Measurements from ENCODE around the gene KNDC1. TPM values are rescaled to one million over a fixed set of nuclear protein-coding genes. Genes with fewer than 3 reads are reported as not detected.

KNDC1 gene
- total RNA-seq, 2 donors from 2014 or later = 6.5 to 9.6 TPM

- Histone ChIP-seq H3K36me3 (ENCODE audit: control insufficient read depth, insufficient read depth, low read length) (no peaks in the 10 kb centered on the region), H3K27me3 (ENCODE audit: control insufficient read depth, insufficient read depth, low read length, poor library complexity, severe bottlenecking) (no peaks in the 10 kb centered on the region), H3K9ac (ENCODE audit: extremely low read depth, low read length, poor library complexity, severe bottlenecking) (no peak overlapping the region), H3K27ac (ENCODE audit: low read depth, low read length) (peak overlapping the region; percentile 60), H3K4me1 (ENCODE audit: control insufficient read depth, insufficient read depth, low read length) (no peaks in the 10 kb centered on the region), H3K9me3 (ENCODE audit: control insufficient read depth, low read length) (no peaks in the 10 kb centered on the region), H3K4me3 (ENCODE audit: low read length) (no peak overlapping the region)
- Mint-ChIP-seq H3K4me1 (no peaks in the 10 kb centered on the region), H3K4me3 (no peak overlapping the region), H3K9me3 (no peaks in the 10 kb centered on the region), H3K27me3 (ENCODE audit: insufficient read depth) (no peaks in the 10 kb centered on the region), H3K27ac (no peak overlapping the region), H3K36me3 (ENCODE audit: low read depth) (peaks cover 9% of the 10 kb centered on the region)
- 87% methylated on average over 22 to 25 of the region's 27 CpGs for WGBS, 2 experiments (ENCODE audit: insufficient coverage in 1 of 2, insufficient read length in 1 of 2)
- no peak for TF ChIP-seq CTCF (conservative IDR thresholded peaks at IDR 0.05)
- DNase-seq = no peak
These were observed 25.9 kb downstream of the KNDC1 start for GRCh38 chr10:133185916-133186315.

- H3K9me3 Mint-ChIP-seq = peaks cover under 1% of the 10 kb centered on the region
- Histone ChIP-seq H3K27me3 (ENCODE audit: control insufficient read depth, insufficient read depth, low read length, poor library complexity, severe bottlenecking) (no peaks in the 10 kb centered on the region), H3K4me3 (ENCODE audit: low read length) (no peak overlapping the region), H3K27ac (ENCODE audit: low read depth, low read length) (peak overlapping the region; percentile 60), H3K4me1 (ENCODE audit: control insufficient read depth, insufficient read depth, low read length) (no peaks in the 10 kb centered on the region), H3K9ac (ENCODE audit: extremely low read depth, low read length, poor library complexity, severe bottlenecking) (no peak overlapping the region), H3K9me3 (ENCODE audit: control insufficient read depth, low read length) (no peaks in the 10 kb centered on the region), H3K36me3 (ENCODE audit: control insufficient read depth, insufficient read depth, low read length) (no peaks in the 10 kb centered on the region)
- no peak overlapping the region for H3K27ac Mint-ChIP-seq
- TF ChIP-seq CTCF (conservative IDR thresholded peaks at IDR 0.05) = no peak
- H3K4me3 Mint-ChIP-seq = no peak overlapping the region
- H3K36me3 Mint-ChIP-seq (ENCODE audit: low read depth) = peaks cover 9% of the 10 kb centered on the region
- DNase-seq = no peak
- H3K27me3 Mint-ChIP-seq (ENCODE audit: insufficient read depth) = no peaks in the 10 kb centered on the region
- H3K4me1 Mint-ChIP-seq = no peaks in the 10 kb centered on the region
- WGBS, 2 experiments (ENCODE audit: insufficient coverage in 1 of 2, insufficient read length in 1 of 2) = 92 to 93% methylated on average over 25 to 31 of the region's 34 CpGs
These were observed 26.5 kb downstream of the KNDC1 start for GRCh38 chr10:133186416-133187090.

DNA sequence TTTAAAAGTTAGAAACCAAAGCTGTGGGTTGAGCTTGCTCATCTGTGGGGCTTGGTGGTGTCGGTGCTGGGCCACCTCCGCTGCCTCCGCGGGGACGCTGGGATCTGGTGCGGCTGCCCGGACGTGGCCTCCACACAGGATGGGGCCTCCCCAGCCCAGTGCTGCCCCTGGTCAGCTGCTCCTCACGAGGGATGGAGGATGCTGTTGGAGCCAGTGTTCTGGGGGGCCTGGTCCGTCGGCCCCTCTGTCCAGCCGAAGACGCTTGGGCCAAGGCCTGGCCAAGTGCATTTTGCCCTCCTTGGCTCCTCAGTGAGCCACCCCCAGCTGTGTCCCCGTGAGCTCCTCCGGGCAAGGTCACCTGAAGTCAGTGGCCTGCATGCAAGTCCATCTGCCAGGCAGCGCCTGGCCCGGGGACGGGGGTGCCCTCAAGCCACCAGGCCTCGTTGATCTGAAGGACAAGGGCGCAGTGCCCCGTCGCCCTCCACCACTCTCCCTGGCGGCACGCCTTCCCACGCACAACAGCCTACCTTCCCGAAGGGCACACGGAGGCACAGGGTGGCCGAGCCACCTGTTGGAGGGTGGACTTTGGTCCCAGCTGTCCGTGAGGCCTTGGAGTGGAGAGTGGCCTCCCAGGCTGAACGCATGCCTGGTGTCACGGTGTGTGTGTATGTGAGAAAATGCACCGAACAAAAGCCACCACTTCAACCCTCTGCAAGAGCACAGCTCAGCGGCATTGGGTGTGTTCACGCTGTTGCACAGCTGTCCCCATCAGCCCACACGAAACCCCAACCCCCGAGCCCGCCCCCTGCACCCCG lies 27.3 kb downstream of the KNDC1 start:
- H3K9me3 ChIP-seq (ENCODE audit: control insufficient read depth, low read length) = no peaks in the 10 kb centered on the region
- H3K4me3 ChIP-seq (ENCODE audit: low read length) = no peak overlapping the region
- no peak for TF ChIP-seq CTCF (conservative IDR thresholded peaks at IDR 0.05)
- H3K4me1 ChIP-seq (ENCODE audit: control insufficient read depth, insufficient read depth, low read length) = no peaks in the 10 kb centered on the region
- 89 to 93% methylated on average over 23 to 33 of the region's 38 CpGs for WGBS, 2 experiments (ENCODE audit: insufficient coverage in 1 of 2, insufficient read length in 1 of 2)
- no peak overlapping the region for H3K9ac ChIP-seq (ENCODE audit: extremely low read depth, low read length, poor library complexity, severe bottlenecking)
- no peak for DNase-seq
- H3K27ac Mint-ChIP-seq = no peak overlapping the region
- no peak overlapping the region for H3K27ac ChIP-seq (ENCODE audit: low read depth, low read length)
- peaks cover 9% of the 10 kb centered on the region for H3K36me3 Mint-ChIP-seq (ENCODE audit: low read depth)
- no peak overlapping the region for H3K4me3 Mint-ChIP-seq
- H3K36me3 ChIP-seq (ENCODE audit: control insufficient read depth, insufficient read depth, low read length) = no peaks in the 10 kb centered on the region
- no peaks in the 10 kb centered on the region for H3K27me3 ChIP-seq (ENCODE audit: control insufficient read depth, insufficient read depth, low read length, poor library complexity, severe bottlenecking)
- peaks cover 8% of the 10 kb centered on the region for H3K9me3 Mint-ChIP-seq
- H3K4me1 Mint-ChIP-seq = no peaks in the 10 kb centered on the region
- no peaks in the 10 kb centered on the region for H3K27me3 Mint-ChIP-seq (ENCODE audit: insufficient read depth)
